Memory B cell (primary cell): Measurements from ENCODE around the gene AKAP12.

Source experiments
- ATAC-seq: fragments of 150-1000 bp; cut with Tn5 transposase; 2 replicates; pipeline ENCODE4 v1.10.0; 2021; ENCODE audit warnings: low read depth, mild to moderate bottlenecking, moderate library complexity
- DNase-seq, 2 donors: peaks; one replicate each; pipeline ENCODE4 v3.0.0; 2022; ENCODE audit warnings: low spot score in 2 of 2
- H3K27ac Mint-ChIP-seq: one replicate; pipeline ENCODE4 v1.8.0; 2022; ENCODE audit warnings: mild to moderate bottlenecking, moderate library complexity, mixed read lengths
- H3K27me3 Mint-ChIP-seq: one replicate; pipeline ENCODE4 v1.8.0; 2022; ENCODE audit warnings: mixed read lengths
- H3K36me3 Mint-ChIP-seq: one replicate; pipeline ENCODE4 v1.8.0; 2022; ENCODE audit warnings: mild to moderate bottlenecking, mixed read lengths
- H3K4me1 Mint-ChIP-seq: one replicate; pipeline ENCODE4 v1.8.0; 2022; ENCODE audit warnings: mixed read lengths
- H3K4me3 Mint-ChIP-seq: one replicate; pipeline ENCODE4 v1.8.0; 2022; ENCODE audit warnings: mild to moderate bottlenecking, moderate library complexity, mixed read lengths
- H3K9me3 Mint-ChIP-seq: one replicate; pipeline ENCODE4 v1.8.0; 2022; ENCODE audit warnings: mixed read lengths

AKAP12 gene

DNA sequence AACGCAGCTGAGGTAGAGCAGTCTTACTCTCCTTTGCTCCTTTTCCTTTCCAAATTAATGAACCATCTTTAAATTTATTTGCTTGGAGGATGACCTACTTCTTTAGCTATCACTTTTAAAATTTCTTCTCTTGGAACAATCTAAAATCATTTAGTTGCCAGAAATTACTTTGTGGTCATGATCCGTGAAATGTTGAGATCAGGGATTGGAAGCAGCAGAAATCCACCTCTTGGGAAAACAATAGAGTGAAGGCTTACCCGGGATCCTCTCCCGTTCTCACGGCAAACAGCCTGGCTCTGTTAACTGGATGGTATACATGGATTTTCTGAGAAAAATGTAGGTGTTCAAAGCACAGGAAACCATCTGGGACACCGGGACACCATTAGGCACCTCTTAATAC, 7.7 kb downstream of the AKAP12 start:
- ATAC-seq: no peak
- H3K27ac Mint-ChIP-seq: no peak overlapping the region

DNA sequence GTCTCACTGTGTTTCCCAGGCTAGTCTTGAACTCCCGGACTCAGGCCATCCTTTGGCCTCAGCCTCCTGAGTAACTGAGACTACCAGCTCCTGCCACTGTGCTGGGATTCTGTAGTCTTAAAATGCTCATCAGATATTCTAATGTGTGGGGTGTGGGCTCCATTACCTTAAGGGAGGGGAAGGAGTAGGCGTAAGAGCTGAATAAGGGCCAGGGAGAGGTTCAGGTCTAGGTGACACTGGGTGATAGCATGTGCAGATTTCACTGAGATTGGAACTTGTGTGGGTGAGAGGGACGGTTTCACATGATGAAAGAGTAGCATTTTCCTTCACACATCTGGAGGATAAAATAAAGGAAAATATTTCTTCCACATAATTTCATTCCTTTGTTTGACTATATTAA, 8.5 kb downstream of the AKAP12 start:
- Mint-ChIP-seq H3K4me3 (no peak overlapping the region), H3K36me3 (no peaks in the 10 kb centered on the region), H3K27me3 (peaks cover 14% of the 10 kb centered on the region), H3K9me3 (no peaks in the 10 kb centered on the region), H3K27ac (no peak overlapping the region), H3K4me1 (no peaks in the 10 kb centered on the region)
- ATAC-seq (no peak), DNase-seq (no peak)

More for the DNA sequence above, 7.7 kb downstream of the AKAP12 start:
- no peak for DNase-seq
- no peaks in the 10 kb centered on the region for H3K9me3 Mint-ChIP-seq
- no peaks in the 10 kb centered on the region for H3K36me3 Mint-ChIP-seq
- no peaks in the 10 kb centered on the region for H3K4me1 Mint-ChIP-seq
- no peak overlapping the region for H3K4me3 Mint-ChIP-seq
- H3K27me3 Mint-ChIP-seq: peaks cover 19% of the 10 kb centered on the region

DNA sequence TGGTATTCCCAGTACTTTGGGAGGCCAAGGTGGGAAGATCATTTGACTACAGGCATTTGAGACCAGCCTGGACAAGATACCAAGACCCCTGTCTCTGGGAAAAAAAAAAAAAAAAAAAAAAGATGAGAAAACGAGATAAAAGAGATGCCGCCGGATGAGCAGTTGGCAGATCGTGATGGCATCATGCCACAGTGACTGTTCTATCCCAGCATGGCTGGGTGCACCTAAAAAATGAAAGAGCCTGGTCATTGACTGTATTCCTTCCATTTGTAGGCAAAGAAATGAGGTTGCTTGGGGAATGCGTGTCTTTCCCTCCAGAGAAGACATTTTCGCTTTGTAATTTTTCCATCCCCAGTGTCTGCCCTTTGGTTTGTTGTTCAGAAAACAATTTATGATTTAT, 12.9 kb downstream of the AKAP12 start:
- H3K27ac Mint-ChIP-seq: no peak overlapping the region
- DNase-seq: no peak
- peaks cover 7% of the 10 kb centered on the region for H3K27me3 Mint-ChIP-seq
- no peaks in the 10 kb centered on the region for H3K4me1 Mint-ChIP-seq
- H3K36me3 Mint-ChIP-seq: no peaks in the 10 kb centered on the region
- ATAC-seq: no peak
- no peak overlapping the region for H3K4me3 Mint-ChIP-seq
- no peaks in the 10 kb centered on the region for H3K9me3 Mint-ChIP-seq

DNA sequence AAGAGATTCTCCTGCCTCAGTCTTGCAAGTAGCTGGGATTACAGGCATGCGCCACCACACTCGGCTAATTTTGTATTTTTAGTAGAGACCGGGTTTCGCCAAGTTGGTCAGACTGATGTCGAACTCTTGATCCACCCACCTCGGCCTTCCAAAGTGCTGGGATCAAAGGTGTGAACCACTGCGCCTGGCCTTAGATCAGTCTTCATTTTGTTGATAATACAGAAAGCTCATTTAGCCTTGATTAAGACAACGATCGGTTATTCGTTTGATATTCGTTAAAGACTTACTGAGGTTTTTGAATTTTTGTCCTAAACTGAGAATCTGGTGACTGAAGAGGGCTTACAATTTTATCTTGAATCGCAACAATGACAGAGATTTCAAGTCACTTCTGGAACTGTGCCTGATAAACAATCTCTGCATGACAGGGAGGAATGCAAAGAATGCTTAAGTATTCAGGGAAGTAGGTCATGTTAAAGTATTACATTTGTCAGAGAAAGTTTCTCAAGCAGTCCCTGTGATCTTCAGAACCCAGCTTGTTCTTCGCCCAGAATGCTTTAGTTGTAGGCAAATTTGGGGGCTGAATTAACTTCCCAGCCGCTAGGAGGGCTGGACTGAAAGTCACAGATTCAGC, 14.8 kb downstream of the AKAP12 start:
- Mint-ChIP-seq H3K4me1 (no peaks in the 10 kb centered on the region), H3K27ac (no peak overlapping the region), H3K36me3 (no peaks in the 10 kb centered on the region), H3K27me3 (peaks cover 3% of the 10 kb centered on the region), H3K9me3 (no peaks in the 10 kb centered on the region), H3K4me3 (no peak overlapping the region)
- ATAC-seq (no peak), DNase-seq (no peak)

DNA sequence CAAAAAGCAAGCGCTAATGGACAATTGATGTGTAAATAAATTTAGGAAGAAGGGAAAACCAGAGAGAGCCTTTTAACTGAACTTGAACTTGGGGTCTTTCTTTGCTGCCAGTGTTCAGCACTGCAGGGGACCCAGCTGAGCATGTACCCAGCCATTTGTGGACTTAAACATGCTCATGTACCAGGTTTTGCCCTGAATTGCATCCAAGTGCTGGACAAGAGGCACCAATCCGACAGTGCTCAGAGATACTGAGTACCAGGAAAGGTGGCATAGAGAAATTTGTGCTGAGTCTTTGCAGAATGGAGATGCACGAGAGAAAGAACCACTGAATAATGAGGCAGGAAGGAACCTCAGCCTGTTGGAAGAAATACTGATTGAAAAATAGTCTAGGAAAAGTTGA, 16.0 kb downstream of the AKAP12 start:
- no peak overlapping the region for H3K4me3 Mint-ChIP-seq
- H3K9me3 Mint-ChIP-seq: no peaks in the 10 kb centered on the region
- H3K4me1 Mint-ChIP-seq: no peaks in the 10 kb centered on the region
- DNase-seq (no peak), ATAC-seq (no peak)
- no peaks in the 10 kb centered on the region for H3K36me3 Mint-ChIP-seq
- H3K27me3 Mint-ChIP-seq: peaks cover 4% of the 10 kb centered on the region
- no peak overlapping the region for H3K27ac Mint-ChIP-seq

DNA sequence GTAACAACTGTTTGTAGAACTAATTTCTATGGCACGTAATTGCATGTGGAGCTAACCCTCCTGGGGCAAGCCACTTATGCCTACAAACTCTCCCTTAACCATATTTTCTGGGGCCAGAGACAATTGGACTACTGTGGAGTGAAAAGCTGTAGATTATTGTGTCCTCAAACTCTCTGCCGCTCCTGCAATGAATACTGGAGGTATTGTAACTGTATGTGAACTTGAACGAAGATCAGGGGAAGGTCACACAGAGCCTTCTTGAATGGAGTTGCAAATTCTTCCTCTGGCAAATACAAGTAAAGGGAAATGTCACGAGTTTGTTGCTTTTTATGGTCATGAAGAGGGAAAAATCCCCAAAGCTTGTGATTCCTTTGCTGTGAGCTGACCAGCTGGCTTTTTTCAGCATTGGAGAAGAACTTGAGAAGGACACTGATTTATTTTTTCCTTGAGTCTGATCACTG, 18.2 kb downstream of the AKAP12 start:
- H3K27me3 Mint-ChIP-seq: peaks cover 5% of the 10 kb centered on the region
- H3K9me3 Mint-ChIP-seq: no peaks in the 10 kb centered on the region
- no peak overlapping the region for H3K27ac Mint-ChIP-seq
- no peak overlapping the region for H3K4me3 Mint-ChIP-seq
- DNase-seq: no peak
- H3K4me1 Mint-ChIP-seq: no peaks in the 10 kb centered on the region
- ATAC-seq: no peak
- no peaks in the 10 kb centered on the region for H3K36me3 Mint-ChIP-seq

DNA sequence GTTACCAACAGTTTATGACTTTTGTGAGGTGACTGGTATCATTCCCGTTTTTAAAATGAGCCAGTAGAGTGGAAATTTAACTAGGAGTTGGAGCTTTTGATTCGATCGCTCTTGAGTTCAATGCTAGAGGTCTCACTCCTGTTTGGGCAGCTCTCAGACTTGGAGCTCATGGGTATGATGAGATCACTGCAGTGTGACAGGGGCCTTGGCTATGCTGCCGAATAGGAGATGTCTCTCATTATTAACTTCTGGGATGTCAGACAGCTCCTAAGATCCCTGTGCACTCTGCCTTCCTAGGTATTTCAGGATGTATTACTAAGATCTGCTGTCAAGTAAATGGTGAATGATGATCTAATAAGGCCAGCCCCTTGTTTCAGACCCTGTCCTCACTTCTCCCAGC, 20.4 kb downstream of the AKAP12 start:
- Mint-ChIP-seq H3K4me3 (no peak overlapping the region), H3K9me3 (no peaks in the 10 kb centered on the region), H3K27ac (no peak overlapping the region), H3K27me3 (peaks cover 11% of the 10 kb centered on the region), H3K36me3 (no peaks in the 10 kb centered on the region), H3K4me1 (no peaks in the 10 kb centered on the region)
- ATAC-seq: no peak
- no peak for DNase-seq

DNA sequence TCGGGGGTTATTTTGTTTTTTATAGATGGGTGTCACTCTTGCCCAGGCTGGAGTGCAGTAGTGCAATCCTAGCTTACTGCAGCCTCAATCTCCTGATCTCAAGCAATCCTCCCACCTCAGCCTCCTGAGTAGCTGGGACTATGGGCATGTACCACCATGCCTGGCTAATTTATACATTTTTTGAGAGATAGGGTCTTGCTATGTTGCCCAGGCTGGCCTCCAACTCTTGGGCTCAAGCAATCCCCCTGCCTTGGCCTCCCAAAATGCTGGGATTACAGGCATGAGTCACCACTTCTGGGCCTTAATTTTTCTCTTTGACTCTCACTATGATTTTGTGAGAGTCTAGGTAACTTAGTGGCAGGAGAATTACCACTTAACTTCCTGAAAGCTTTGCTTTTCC, 23.3 kb downstream of the AKAP12 start:
- ATAC-seq: no peak

DNA sequence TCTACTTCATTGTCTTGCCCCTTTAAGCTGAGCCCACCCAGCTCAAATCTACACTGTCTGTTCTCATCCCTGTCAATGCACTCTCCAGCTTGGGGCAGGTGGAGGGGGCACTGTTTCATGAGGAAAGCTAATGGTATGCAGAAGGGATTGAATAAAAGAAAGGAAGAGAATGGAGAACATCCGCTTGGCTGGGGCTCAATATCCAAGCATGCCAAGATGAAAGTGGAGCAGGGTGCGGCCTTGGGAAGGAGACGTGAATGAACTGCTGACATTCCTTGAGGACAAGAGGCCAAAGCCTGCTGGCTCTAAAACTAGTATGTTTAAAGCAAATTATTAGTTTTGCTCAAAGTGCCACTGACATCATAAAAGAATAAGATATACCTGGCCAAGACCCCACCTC, 24.2 kb downstream of the AKAP12 start:
- Mint-ChIP-seq H3K27me3 (peaks cover 9% of the 10 kb centered on the region), H3K36me3 (no peaks in the 10 kb centered on the region), H3K4me3 (no peak overlapping the region), H3K9me3 (no peaks in the 10 kb centered on the region), H3K4me1 (no peaks in the 10 kb centered on the region), H3K27ac (no peak overlapping the region)
- DNase-seq (no peak), ATAC-seq (no peak)

More for the DNA sequence above, 23.3 kb downstream of the AKAP12 start:
- Mint-ChIP-seq H3K4me3 (no peak overlapping the region), H3K36me3 (no peaks in the 10 kb centered on the region), H3K9me3 (no peaks in the 10 kb centered on the region), H3K27ac (no peak overlapping the region), H3K4me1 (no peaks in the 10 kb centered on the region), H3K27me3 (peaks cover 9% of the 10 kb centered on the region)
- no peak for DNase-seq

DNA sequence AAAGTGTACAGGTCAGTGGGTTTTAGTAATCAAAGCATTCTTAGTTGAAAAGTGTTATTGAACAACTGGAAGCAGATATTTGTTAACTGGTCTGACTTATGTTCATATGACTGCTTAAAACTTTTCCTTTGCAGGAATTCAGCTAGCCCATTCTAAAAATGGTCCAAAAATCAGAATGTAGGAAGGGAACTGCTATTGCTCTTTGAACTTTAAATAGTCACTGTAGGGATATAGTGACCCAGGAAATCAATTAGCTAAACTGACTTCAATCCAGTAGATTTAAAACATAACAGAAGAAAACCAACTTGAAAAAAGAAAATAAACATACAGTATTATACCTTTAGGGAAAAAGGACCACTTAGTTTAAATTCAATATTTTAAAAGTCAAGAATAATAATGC, 25.5 kb downstream of the AKAP12 start:
- Mint-ChIP-seq H3K4me3 (no peak overlapping the region), H3K4me1 (no peaks in the 10 kb centered on the region), H3K27me3 (peaks cover 9% of the 10 kb centered on the region), H3K9me3 (no peaks in the 10 kb centered on the region), H3K27ac (no peak overlapping the region), H3K36me3 (no peaks in the 10 kb centered on the region)
- ATAC-seq (no peak), DNase-seq (no peak)

DNA sequence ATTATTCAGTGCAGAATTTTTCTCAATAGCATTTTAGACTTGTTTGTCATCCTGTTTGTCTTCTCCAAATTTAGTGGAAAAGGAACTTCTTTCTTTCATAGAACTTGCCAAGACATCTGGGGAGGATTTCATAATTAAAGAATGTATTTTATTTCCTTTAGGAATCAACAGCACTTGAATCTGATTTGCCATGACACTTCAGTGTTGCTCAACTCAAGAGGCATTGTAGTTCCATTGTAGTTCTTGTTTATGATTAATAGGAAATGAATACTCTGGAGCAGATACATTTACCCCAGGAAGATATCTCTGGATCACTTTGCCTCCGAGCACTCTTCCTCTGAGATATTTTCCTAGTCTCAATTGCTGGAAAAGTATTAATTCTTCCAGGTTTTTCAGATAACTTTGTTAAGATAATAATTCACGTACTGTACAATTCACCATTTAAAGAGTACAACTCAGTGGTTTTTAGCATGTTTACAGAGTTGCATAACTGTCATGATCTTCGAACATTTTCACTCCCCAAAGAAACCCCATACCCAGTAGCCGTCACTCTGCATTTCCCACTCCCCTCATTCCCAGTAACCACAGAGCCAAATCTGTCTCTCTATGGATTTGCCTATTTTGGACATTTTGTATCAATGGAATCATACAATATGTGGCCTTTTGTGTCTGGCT, 29.7 kb downstream of the AKAP12 start:
- no peak for ATAC-seq
- H3K27ac Mint-ChIP-seq: no peak overlapping the region
- H3K4me3 Mint-ChIP-seq: no peak overlapping the region
- no peaks in the 10 kb centered on the region for H3K4me1 Mint-ChIP-seq
- DNase-seq: no peak
- no peaks in the 10 kb centered on the region for H3K27me3 Mint-ChIP-seq
- no peaks in the 10 kb centered on the region for H3K9me3 Mint-ChIP-seq
- H3K36me3 Mint-ChIP-seq: no peaks in the 10 kb centered on the region

DNA sequence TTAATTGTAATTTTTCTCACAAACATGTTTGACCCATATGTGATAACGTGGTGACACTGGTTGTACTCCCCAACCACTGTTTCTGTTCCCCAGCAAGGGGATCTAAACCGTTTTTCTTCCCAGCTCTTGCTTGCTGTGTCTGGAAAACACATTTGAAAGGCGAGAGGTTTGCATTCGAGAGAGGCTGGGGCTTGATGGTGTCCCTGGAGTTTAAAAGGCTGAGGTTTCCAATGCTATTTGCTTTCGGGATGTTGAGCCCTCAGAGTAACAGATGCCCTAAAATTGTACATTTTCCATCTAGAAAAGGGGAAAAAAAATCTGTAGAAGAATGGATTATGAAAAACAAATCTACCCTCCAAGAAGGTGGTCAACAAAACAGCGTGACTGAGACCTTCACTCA, 35.4 kb downstream of the AKAP12 start:
- no peaks in the 10 kb centered on the region for H3K36me3 Mint-ChIP-seq
- H3K27ac Mint-ChIP-seq: no peak overlapping the region
- no peaks in the 10 kb centered on the region for H3K9me3 Mint-ChIP-seq
- H3K4me1 Mint-ChIP-seq: no peaks in the 10 kb centered on the region
- no peaks in the 10 kb centered on the region for H3K27me3 Mint-ChIP-seq
- no peak overlapping the region for H3K4me3 Mint-ChIP-seq
- ATAC-seq (no peak), DNase-seq (no peak)

DNA sequence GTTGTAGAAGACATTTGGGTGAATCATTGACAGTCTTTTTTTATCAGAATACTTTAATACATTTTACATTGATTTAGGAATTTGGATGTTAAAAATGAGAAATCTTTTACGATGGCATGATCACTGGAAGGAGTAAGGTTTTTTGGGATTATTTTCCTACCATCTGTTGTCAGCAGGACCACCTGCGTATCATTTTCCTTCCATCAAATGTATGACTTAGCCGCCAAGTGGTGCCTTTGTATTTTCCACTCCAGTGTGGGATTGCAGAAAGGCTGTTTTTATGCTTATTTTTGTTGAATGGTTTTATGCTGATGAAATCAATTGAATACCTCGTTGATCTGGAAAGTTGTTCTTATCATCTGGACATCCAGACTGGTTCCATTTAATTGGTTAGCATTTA, 35.8 kb downstream of the AKAP12 start:
- DNase-seq: no peak
- ATAC-seq: no peak
- Mint-ChIP-seq H3K27me3 (no peaks in the 10 kb centered on the region), H3K4me3 (no peak overlapping the region), H3K36me3 (no peaks in the 10 kb centered on the region), H3K4me1 (no peaks in the 10 kb centered on the region), H3K9me3 (no peaks in the 10 kb centered on the region), H3K27ac (no peak overlapping the region)

DNA sequence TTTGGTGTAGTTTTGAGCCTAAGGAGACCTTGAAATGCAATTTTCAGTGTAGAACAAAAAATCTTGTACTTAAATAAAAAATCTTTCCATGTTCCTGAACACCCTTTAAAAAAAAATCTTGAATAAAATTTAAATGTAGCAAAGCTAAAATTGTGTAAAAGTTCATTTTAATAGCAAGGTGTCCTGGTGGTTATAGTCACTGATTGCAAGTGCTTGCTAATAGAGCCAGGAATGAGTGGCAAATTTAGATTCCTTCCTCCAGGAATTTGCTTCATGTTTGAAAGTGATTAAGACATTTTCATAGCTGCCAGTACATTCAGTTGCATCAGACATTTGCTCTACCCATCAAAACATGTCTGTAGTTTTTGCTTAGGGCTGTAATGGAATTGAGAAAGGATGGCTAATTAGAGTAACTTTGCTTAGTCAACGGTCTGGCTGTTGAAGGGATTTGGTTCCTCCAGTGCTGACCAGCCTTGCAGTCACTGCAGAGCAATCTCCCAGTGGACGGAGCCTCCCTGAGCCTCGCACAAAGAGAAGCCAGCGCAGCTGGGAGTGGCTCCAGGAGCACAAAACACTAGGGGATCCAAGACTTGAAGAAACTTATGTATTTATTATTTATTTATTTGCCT, 36.5 kb downstream of the AKAP12 start:
- Mint-ChIP-seq H3K36me3 (no peaks in the 10 kb centered on the region), H3K9me3 (no peaks in the 10 kb centered on the region), H3K27me3 (peaks cover 2% of the 10 kb centered on the region), H3K4me1 (no peaks in the 10 kb centered on the region), H3K4me3 (no peak overlapping the region), H3K27ac (no peak overlapping the region)
- DNase-seq: no peak
- ATAC-seq: no peak

DNA sequence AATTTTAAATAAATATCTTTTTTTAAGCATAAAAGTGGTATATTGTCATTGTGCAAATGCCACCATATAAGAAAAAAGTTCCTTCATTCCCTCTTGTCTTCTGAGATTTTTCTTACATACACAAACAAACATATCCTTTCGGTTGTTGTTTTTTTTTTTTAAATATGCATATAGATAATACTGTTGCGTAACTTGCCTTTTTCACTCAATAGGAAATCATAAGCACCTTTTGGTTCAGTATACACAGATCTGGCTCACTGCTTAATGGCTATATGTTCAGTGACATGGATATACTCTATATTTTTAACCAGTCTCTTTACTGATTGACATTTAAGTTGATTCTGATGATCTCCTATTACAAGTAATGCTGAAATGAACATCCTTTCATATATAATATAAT, 40.1 kb downstream of the AKAP12 start:
- Mint-ChIP-seq H3K4me1 (peaks cover 9% of the 10 kb centered on the region), H3K27ac (no peak overlapping the region), H3K4me3 (no peak overlapping the region), H3K9me3 (no peaks in the 10 kb centered on the region), H3K36me3 (no peaks in the 10 kb centered on the region), H3K27me3 (peaks cover 5% of the 10 kb centered on the region)
- no peak for DNase-seq
- no peak for ATAC-seq
